HG02938 (cell line): ENCODE data around the gene HS2ST1.
"Not testable (repeated sequence)": the region's sequence is repeated elsewhere in the genome, so short reads cannot be mapped to it uniquely, and the experiment has no call there.

ENCODE experiments used
- ATAC-seq: cut with Tn5 transposase; IDR thresholded peaks from one replicate; pipeline ENCODE4 v1.9.1; 2021; ENCODE audit warnings: mild to moderate bottlenecking, moderate library complexity; ENCODE audit not compliant: unreplicated experiment

HS2ST1 gene

GRCh38 chr1:87056974-87057373 lies 142.5 kb downstream of the HS2ST1 start:
- ATAC-seq = no peak

- no peak for ATAC-seq
These were observed 143.9 kb downstream of the HS2ST1 start for GRCh38 chr1:87058343-87058649.

GRCh38 chr1:87061742-87062156 lies 147.3 kb downstream of the HS2ST1 start:
- ATAC-seq = peak; percentile 43

- no peak for ATAC-seq
These were observed 148.3 kb downstream of the HS2ST1 start for GRCh38 chr1:87062687-87063086.

GRCh38 chr1:87064309-87064708 lies 149.9 kb downstream of the HS2ST1 start:
- ATAC-seq = no peak

- ATAC-seq = no peak
These were observed 150.6 kb downstream of the HS2ST1 start for GRCh38 chr1:87064986-87065385.

GRCh38 chr1:87066708-87067107 lies 152.3 kb downstream of the HS2ST1 start:
- ATAC-seq = not testable (repeated sequence)

GRCh38 chr1:87072411-87072810 lies 158.0 kb downstream of the HS2ST1 start:
- ATAC-seq = no peak

GRCh38 chr1:87072904-87073303 lies 158.5 kb downstream of the HS2ST1 start:
- ATAC-seq = no peak

GRCh38 chr1:87074001-87074795 lies 159.8 kb downstream of the HS2ST1 start:
- no peak for ATAC-seq

- ATAC-seq = no peak
These were observed 163.7 kb downstream of the HS2ST1 start for GRCh38 chr1:87077959-87078639.

- peak; percentile 64 for ATAC-seq
These were observed 169.9 kb downstream of the HS2ST1 start for GRCh38 chr1:87084244-87084836.

GRCh38 chr1:87086120-87086519 lies 171.7 kb downstream of the HS2ST1 start:
- ATAC-seq = no peak

- ATAC-seq = no peak
These were observed 174.8 kb downstream of the HS2ST1 start for GRCh38 chr1:87089070-87089736.

GRCh38 chr1:87089823-87090222 lies 175.4 kb downstream of the HS2ST1 start:
- ATAC-seq = no peak

- no peak for ATAC-seq
These were observed 177.0 kb downstream of the HS2ST1 start for GRCh38 chr1:87091425-87091824.

GRCh38 chr1:87092846-87093245 lies 178.4 kb downstream of the HS2ST1 start:
- ATAC-seq = no peak

GRCh38 chr1:87093286-87093685 lies 178.9 kb downstream of the HS2ST1 start:
- ATAC-seq = no peak

- ATAC-seq = no peak
These were observed 179.8 kb downstream of the HS2ST1 start for GRCh38 chr1:87094238-87094637.

- no peak for ATAC-seq
These were observed 185.8 kb downstream of the HS2ST1 start for GRCh38 chr1:87100271-87100670.

- no peak for ATAC-seq
These were observed 188.6 kb downstream of the HS2ST1 start for GRCh38 chr1:87103074-87103473.

GRCh38 chr1:87104140-87104539 lies 189.7 kb downstream of the HS2ST1 start:
- ATAC-seq = no peak
